HG03159 (cell line): ENCODE data around the gene TAF9.
"Not testable (repeated sequence)": the region's sequence is repeated elsewhere in the genome, so short reads cannot be mapped to it uniquely, and the experiment has no call there.

Experiments used
- ATAC-seq: cut with Tn5 transposase; IDR thresholded peaks from one replicate; pipeline ENCODE4 v1.9.1; 2021; ENCODE audit warnings: mild to moderate bottlenecking, moderate library complexity; ENCODE audit not compliant: unreplicated experiment

TAF9 gene, protein sequence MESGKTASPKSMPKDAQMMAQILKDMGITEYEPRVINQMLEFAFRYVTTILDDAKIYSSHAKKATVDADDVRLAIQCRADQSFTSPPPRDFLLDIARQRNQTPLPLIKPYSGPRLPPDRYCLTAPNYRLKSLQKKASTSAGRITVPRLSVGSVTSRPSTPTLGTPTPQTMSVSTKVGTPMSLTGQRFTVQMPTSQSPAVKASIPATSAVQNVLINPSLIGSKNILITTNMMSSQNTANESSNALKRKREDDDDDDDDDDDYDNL

DNA sequence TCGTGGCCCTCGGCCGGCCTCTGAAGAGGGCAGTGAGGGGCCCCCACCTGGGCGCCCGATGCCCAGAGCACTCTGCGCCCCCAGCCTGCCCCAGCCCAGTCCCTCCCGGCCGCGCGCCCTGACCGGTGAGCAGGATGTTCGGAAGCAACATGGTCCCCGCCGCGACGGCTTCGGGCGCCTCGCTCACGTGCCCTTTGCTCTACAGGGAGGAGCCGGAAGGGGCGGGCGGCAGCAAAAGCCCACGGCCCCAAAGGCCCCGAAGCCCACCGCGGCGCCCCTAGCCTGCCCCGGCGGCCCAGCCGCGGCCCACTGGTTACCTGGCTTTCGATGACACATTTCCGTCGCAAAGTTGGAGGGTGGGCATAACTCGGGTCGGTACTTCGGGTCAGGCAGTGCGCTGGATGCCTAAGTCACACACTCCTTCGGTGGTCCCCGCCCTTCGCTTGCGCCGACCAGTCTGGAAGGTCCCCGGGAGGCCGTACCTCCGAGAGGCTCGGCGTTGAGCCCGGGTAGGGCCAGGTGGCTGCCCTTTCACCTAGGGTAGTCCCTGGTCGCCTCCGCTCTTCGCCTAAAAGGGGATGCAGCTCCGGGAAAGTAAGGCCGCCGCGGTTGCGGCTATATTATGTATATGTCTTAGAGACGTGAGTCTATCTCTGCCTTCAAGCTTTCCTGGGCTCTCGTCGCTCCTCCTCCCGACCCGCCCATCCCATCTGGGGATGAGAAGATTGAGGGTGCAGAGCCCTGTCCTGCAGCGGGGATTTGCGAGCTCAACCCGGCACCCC lies at the start of gene TAF9, which contains the start of the genes AK6 and RAD17:
Gene TAF9 (minus strand): TSS at position 181 of the 782 bp plus-strand sequence. CDS start 3,783 bp downstream, outside the sequence.
Gene AK6 (minus strand): TSS at position 181 of the 782 bp plus-strand sequence. CDS start 30 bp downstream, at position 151.
Gene RAD17 (plus strand): TSS at position 479 of the 782 bp plus-strand sequence. CDS start 2,391 bp downstream, outside the sequence.
- ATAC-seq = peak; percentile 94

GRCh38 chr5:69418554-69418953 lies 49.2 kb upstream of the TAF9 start:
- no peak for ATAC-seq

GRCh38 chr5:69416699-69417098 lies 47.4 kb upstream of the TAF9 start:
- no peak for ATAC-seq

- no peak for ATAC-seq
Measured at GRCh38 chr5:69416180-69416579, 46.9 kb upstream of the TAF9 start.

- no peak for ATAC-seq
Measured at GRCh38 chr5:69415584-69415958, 46.3 kb upstream of the TAF9 start.

DNA sequence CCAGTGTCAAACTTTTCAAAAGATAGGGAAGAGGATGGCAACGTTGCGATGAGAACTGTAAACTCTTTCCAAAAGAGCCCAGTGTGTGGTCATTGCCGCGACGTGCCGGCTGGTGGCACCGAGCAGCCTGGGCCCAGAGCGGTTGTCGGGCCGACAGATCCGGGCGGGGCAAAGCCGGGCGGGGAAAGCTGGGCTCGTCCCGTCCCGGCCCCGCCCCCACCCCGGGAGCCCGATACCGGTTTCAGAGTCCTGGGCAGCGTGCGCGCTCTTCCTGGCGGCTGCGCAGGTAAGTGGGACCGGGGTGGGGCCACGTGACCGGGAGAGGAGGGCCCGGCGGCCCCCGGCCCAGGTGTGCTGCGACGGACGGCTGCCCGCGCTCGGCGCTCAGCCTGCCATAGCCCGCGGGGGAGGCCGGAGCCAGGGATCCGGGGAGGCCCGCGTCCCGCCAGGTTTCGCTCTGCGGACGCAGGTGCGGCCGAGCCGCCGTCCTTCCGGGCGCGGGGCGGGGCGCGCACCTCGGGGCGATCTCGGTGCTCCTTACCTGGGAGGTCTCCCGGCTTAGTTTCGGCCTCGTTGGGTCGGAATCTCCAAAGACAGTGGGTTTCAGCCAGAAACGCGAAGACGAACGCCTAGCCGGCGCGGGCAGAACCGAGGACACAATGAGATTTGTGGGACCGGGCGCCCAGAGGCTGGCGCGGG lies 45.7 kb upstream of the TAF9 start, which contains the start of gene MARVELD2:
Gene MARVELD2 (plus strand): TSS at position 232 of the 699 bp plus-strand sequence. CDS start 4,270 bp downstream, outside the sequence.
- ATAC-seq = no peak

DNA sequence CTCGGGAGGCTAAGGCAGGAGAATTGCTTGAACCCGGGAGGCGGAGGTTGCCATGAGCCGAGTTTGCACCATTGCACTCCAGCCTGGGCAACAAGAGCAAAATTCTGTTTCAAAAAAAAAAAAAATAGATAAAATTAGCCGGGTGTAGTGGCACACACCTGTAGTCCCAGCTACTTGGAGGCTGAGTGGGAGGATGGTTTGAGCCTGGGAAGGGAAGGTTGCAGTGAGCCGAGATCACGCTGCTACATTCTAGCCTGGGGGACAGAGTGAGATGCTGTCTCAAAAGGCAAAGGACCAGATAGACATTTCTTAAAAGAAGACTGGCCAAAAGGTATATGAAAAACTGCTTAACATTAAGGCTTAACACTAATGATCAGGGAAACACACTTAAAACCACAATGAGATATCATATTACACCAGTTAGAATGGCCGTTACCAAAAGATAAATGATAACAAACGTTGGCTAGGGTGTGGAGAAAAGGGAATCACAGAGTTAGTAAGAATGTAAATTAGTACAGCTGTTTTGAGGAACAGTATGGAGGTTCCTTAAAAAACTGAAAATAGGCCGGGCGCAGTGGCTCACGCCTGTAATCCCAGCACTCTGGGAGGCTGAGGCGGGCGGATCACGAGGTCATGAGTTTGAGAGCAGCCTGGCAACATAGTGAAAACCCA lies 35.5 kb upstream of the TAF9 start:
- no peak for ATAC-seq

GRCh38 chr5:69378376-69378775 lies 9.1 kb upstream of the TAF9 start:
- no peak for ATAC-seq

DNA sequence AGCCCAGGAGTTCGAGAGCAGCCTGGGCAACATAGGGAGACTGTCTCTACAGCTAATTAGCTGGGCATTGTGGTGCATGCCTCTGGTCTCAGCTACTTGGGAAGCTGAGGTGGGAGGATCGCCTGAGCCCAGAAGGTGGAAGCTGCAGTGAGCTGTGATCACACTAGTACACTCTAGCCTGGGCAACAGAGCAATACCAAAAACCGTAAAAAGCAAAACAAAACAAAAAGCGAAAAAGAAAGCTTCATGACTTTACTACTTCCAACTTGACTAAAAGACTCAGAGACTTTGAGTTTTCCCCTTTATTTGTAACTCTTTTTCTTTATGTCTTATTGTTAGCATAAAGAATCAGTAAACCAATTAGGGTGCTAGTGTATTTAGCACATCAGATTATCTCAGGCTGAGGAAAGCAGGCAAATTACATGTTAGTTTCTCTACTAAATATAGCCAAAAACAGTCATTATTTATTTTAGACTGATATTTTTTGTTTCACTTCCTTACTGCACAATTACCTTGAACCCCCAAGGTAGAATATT lies 5.7 kb upstream of the TAF9 start:
- peak; percentile 70 for ATAC-seq

DNA sequence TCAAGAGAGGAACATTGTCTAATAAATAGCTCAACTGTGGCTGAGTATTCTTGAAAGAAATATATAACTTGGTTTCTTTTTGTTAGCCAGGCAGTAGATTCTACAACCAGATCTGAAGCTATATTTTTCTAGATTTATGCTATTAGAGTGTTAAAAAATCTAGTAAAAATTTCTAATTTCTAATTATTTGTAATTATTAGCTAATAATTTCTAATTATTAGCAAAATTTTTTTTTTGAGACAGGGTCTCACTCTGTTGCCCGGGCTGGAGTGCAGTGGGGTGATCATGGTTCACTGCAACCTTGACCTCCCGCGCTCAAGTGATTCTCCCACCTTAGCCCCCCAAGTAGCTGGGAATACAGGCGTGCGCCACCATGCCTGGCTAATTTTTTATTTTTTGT lies 3.1 kb upstream of the TAF9 start:
- no peak for ATAC-seq

DNA sequence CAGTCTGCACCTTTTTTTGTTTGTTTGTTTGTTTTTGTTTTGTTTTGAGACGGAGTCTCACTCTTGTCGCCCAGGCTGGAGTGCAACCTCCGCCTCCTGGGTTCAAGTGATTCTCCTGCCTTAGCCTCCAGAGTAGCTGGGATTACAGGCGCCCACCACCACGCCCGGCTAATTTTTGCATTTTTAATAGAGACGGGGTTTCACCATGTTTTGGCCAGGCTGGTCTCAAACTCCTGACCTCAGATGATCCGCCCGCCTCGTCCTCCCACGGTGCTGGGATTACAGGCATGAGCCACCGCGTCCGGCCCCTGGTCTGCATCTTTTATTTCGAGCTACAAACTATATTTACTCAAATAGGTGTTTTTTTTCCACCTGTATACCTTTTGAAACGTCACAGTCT lies 1.0 kb upstream of the TAF9 start:
- not testable (repeated sequence) for ATAC-seq

DNA sequence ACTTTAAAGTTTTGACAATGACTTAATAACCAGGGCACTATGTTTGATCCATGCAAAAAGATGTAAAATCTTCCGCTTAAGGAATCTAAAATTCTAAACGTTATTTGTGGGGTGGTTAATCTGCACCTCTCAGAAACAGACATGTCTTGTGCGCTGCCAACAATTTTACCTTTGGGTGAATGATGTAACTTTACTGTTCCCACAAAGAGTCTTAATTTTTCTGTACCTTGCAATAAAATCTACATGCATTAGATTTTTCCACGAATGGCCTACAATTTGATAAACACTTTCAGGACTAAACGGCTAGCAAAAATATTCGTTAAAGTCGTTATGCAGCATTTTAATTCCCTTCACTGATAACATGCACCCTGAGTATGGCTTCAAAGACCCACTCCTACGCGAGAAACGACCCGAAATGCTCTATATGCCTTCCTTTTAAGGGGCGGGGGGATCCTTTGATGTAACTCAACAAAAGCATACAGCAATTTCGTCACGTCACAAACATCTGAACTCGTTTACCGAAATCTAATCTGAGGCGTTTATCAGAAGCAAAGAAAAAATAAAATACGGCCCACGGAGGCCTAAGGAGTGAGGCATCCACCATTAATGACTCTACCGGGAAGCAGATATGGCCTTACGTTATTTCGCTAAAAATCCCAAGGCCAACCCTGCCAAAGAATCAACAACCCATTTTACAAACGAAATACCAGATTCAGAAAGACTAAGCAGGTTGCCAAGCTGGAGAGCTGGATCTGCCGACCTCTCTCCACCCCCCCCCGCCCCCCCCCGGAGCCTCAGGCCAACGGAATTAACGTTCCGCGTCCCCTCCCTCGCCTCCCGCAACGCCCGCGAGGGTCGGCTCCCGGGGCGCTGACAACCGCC lies 621 bp downstream of the TAF9 start:
- ATAC-seq = peak; percentile 22

DNA sequence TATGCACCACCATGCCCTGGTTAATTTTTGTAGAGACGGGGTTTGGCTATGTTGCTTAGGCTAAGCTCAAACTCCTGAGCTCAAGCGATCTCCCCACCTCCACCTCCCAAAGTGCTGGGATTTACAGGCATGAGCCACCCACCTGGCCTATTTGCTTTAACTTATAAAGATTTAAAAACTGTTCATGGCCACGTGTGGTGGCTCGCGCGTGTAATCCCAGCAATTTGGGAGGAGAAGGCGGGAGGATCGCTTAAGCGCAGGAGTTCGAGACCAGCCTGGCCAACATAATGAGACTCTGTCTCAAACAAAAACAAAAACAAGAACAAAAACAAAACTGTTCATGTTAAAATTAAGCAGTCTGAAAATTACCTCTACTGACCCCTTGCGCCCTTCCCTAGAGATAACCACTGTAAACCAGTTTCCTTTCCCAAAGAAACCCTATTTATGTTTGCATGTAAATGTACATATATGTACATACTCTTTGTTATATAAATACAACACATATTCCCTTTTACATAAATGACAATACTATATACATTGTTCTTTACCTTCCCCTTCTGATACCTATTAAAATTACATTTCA lies 1.5 kb downstream of the TAF9 start:
- ATAC-seq = no peak

GRCh38 chr5:69364850-69365249 lies 4.5 kb downstream of the TAF9 start:
- no peak for ATAC-seq

DNA sequence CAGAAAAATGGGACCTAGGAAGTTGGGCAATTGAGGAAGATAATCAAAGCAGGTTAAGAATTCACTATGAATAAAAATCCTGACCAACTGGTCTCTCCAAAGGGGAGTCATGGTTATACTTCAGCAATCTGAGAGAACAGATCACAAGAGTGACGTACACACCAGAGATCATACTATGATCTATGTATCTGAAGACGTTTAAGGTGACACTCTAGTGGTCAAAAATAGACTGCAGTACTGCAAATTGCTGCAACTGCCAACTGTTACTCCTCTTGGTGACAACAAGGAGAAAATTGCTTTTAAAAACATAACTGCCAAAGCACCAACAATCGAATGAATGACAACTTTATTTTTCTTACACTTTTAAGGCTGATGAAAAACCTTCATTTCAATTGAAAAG lies 4.9 kb downstream of the TAF9 start:
- ATAC-seq = peak; percentile 42

- ATAC-seq = no peak
Measured at GRCh38 chr5:69360442-69360841, 8.9 kb downstream of the TAF9 start.

DNA sequence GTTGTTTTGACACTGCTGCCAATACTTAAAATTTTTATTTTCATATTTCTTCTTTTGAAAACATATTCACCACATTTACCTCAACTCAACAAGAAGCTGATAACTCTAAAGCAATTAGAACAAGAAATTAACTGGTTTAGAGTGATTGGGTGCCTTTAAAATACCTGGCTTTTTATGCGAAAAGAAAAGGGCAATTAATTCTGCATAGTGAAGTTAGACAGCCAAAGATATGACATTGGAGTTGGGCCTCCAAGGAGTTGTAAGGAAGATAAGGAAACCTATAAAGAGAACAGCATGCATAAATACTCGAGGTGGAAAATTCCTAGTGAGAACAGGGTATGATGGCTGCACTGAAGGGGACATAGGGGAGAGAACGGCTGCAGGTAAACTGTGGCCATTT lies 9.6 kb downstream of the TAF9 start:
- no peak for ATAC-seq

DNA sequence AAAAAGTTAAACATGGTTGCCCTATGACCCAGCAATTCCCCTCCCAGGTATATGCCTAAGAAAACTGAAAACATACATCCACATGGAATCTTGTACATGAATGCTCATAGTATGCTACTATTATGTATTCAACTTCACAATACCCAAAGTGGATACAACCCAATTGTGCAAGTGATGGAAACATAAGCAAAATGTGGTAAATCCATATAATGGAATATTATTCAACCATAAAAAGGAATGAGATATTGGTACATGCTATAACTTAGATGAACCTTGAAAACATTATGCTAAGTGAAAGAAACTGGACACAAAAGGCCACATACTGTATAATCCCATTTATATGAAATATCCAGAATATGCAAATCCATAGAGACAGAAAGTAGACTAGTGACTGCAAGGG lies 18.7 kb downstream of the TAF9 start:
- no peak for ATAC-seq

DNA sequence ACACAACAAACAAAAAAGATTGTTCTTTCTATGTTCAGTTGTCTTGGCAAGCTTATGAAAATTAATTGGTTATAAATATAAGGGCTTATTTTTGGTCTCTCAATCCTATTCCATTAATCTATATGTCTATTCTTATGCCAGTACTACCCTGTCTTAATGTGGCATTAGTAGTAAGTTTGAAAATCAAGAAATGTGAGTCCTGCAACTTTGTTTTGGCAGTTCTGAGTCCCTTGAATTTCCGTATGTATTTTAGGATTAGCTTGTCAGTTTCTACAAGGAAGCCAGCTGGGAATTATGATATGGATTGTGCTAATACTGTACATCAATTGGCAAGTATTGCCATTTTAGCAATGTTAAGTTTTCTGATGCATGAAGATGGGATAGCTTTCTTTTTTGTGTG lies 26.2 kb downstream of the TAF9 start:
- ATAC-seq = no peak
